Cardiac fibroblast (primary cell): Measurements from ENCODE around the gene PAGE1.
"Not testable (repeated sequence)": the region's sequence is repeated elsewhere in the genome, so short reads cannot be mapped to it uniquely, and the experiment has no call there.

Source experiments
- DNase-seq, 2 donors: peaks; one replicate each; pipeline versions ENCODE4 v3.0.0 to v3.0.0-alpha.2; 2010; ENCODE audit warnings: low read depth in 2 of 2
- H3K4me3 ChIP-seq, 2 donors: replicated peaks in 1 of 2; 1 replicate in 1 of 2; 2 replicates in 1 of 2; pipeline ENCODE4 v1.5.1; 2011; ENCODE audit warnings: low read depth in 2 of 2, low read length in 2 of 2, mild to moderate bottlenecking in 2 of 2, moderate library complexity in 1 of 2
- CTCF ChIP-seq: IDR thresholded peaks from one replicate; pipeline ENCODE4 v1.5.1; 2011; ENCODE audit warnings: low read depth, mild to moderate bottlenecking, low read length, inconsistent platforms

Gene PAGE1

GRCh38 chrX:49695276-49696180 is at the start of gene PAGE1:
Gene PAGE1 (minus strand): TSS chrX:49695984. CDS start chrX:49694770, 1,214 bp downstream.
- DNase-seq: no peak
- TF ChIP-seq CTCF: no peak
- no peak within 1 kb of the TSS for H3K4me3 ChIP-seq

- DNase-seq, H3K4me3 ChIP-seq: not testable (repeated sequence)
Measured at GRCh38 chrX:49741501-49741900, 45.7 kb upstream of the PAGE1 start.

- TF ChIP-seq CTCF: no peak
Measured at GRCh38 chrX:49727847-49728246, 32.1 kb upstream of the PAGE1 start.

GRCh38 chrX:49726966-49727365 is 31.2 kb upstream of the PAGE1 start:
- H3K4me3 ChIP-seq: no peak overlapping the region
- TF ChIP-seq CTCF: no peak
- no peak for DNase-seq

More at GRCh38 chrX:49727847-49728246, 32.1 kb upstream of the PAGE1 start:
- DNase-seq: no peak
- no peak overlapping the region for H3K4me3 ChIP-seq

GRCh38 chrX:49725923-49726904 is 30.4 kb upstream of the PAGE1 start:
- no peak for TF ChIP-seq CTCF
- no peak for DNase-seq
- no peak overlapping the region for H3K4me3 ChIP-seq

- no peak overlapping the region for H3K4me3 ChIP-seq
- DNase-seq: no peak
- no peak for TF ChIP-seq CTCF
Measured at GRCh38 chrX:49725401-49725800, 29.6 kb upstream of the PAGE1 start.

GRCh38 chrX:49720106-49720505 is 24.3 kb upstream of the PAGE1 start:
- not testable (repeated sequence) for H3K4me3 ChIP-seq, DNase-seq
